GM13976 (cell line): Measurements from ENCODE around the gene ABR.

Source experiments
- DNase-seq: peaks from one replicate; pipeline ENCODE4 v3.0.0; 2012; ENCODE audit warnings: low spot score
- in situ Hi-C: fragments of 300-500 bp; cut with MboI; formaldehyde crosslinking; loops from one replicate; pipeline ENCODE4 v1.12.0; 2022; ENCODE audit warnings: low sequenced_read_pairs, mixed read lengths, inconsistent platforms; ENCODE audit not compliant: unreplicated experiment
- TF ChIP-seq, protein P1 (sequence below): IDR thresholded peaks from 2 replicates; pipeline ENCODE4 v1.5.1; 2012; ENCODE audit warnings: borderline replicate concordance, mild to moderate bottlenecking; ENCODE audit not compliant: insufficient read depth; ENCODE audit errors: extremely low read depth, missing control alignments, control extremely low read depth

ABR gene

DNA sequence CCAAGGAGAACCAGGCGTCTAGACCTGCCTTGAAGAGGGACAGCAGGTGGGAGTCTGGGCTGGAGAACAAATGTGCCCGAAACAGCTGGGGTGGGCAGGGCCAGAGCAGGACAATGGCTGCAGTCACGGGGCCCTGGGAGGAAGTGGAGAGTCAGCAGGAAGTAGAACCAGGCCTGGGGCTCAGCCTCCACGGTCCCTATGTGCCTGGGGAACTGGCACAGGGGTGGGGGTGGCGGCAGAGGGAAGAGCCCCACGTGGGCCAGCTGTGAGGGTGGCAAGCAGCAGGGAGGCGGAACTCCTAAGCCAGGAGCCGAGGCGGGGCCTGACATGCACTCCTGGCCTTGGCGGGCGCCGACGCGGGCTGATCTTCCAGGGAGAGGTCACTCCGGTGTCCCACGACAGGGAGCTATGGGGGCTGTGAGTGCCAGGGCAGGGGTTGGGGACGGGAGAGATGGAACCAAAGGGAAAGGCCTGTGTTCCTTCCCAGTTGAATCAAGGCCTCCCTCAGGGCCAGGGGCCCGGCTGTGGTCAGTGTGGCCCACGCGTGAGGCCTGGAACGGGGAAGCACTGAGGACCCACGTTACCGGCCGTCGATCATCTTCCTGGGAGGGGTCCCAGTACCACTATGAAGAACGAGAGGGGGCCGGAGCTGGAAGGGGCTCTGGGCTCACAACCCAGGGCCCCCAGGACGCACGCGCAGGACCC lies 140.1 kb downstream of the ABR start:
- TF ChIP-seq, protein P1, sequence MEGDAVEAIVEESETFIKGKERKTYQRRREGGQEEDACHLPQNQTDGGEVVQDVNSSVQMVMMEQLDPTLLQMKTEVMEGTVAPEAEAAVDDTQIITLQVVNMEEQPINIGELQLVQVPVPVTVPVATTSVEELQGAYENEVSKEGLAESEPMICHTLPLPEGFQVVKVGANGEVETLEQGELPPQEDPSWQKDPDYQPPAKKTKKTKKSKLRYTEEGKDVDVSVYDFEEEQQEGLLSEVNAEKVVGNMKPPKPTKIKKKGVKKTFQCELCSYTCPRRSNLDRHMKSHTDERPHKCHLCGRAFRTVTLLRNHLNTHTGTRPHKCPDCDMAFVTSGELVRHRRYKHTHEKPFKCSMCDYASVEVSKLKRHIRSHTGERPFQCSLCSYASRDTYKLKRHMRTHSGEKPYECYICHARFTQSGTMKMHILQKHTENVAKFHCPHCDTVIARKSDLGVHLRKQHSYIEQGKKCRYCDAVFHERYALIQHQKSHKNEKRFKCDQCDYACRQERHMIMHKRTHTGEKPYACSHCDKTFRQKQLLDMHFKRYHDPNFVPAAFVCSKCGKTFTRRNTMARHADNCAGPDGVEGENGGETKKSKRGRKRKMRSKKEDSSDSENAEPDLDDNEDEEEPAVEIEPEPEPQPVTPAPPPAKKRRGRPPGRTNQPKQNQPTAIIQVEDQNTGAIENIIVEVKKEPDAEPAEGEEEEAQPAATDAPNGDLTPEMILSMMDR: no peak
- DNase-seq: no peak
- in situ Hi-C loops: no loop called here

DNA sequence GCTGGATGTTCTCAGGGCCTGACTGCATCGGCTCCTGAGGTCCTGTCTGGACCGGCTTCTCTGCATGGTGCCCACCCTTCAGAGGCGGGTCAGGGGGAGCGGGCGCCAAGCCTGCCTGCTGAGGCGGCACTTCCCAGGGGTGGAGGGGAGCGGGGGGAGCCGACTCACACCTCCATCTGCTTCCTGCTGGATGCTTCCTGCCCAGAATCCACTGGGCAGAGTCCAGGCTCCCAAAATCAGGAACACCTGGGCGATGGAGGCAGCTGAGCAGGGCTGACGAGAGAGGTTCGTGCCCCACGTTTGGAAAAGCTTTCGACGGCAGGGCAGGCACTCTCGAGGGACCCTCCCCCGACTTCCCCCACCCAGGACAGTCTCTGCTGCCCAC lies 140.7 kb downstream of the ABR start:
- DNase-seq: no peak
- in situ Hi-C loops: no loop called here
- TF ChIP-seq, protein P1: no peak

DNA sequence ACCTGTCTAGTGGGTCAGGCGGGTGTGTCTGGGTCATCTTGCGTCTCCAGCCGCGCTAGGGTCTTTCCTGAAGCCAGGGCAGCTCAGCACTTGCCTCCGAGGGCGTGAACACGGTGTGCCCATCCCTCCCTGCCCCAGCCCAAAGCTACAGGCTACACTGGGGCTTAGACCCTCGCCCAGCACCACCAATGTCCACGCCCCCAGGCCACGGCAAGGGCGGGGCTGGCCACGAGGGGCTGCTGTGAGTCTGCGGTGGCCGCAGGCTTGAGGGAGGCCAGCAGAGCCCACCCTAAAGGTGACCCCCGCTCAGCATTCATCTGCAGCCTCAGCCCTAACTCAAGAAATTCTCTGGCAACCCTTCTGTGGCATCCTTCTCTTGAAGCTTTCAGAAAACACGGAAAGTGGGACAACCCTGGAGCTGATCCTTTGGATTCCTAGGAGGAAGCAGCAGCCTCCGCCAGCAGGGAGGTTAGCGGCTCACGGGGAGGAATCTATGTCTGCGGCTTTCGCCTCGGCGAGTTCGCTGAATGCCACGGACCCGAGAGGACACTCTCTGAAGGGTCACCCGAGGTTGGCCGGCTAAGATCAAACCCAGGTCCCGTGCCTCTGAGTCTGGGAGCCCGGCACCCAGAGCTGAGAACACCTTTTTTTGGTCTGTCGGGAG lies 141.2 kb downstream of the ABR start:
- TF ChIP-seq, protein P1: no peak
- in situ Hi-C loops: no loop called here
- no peak for DNase-seq

DNA sequence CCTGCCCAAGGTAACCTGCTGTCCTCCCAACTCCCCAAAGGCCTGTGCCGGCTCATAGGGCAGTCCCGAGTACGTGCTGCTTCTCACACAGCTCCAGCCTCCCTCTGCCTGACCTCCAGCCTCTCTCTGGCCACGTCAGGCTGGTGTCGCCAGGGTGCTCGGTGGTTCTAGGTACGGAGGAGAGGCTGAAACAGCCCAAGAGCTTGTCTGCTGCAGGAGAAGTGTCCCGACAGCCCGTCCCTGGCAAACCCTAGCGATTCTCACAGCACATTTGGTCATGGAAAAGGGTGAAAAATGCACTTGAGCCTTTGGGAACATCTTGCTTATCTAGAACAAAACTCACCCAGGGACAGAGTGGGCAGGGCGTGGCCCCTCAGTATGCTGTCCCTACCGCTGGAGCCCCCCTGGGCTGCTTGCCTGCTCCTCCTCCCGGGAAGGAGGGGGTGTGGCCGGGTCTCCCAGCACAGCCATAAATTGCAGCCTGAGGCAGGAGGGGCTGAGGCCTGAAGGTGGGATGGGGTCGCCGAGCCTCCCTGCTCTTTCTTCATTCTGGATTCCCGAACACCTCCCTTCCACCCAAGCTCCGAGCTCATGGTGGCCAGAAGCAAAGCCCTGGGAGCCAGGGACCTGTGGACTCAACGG lies 142.4 kb downstream of the ABR start:
- DNase-seq: no peak
- in situ Hi-C loops: no loop called here
- TF ChIP-seq, protein P1: no peak

DNA sequence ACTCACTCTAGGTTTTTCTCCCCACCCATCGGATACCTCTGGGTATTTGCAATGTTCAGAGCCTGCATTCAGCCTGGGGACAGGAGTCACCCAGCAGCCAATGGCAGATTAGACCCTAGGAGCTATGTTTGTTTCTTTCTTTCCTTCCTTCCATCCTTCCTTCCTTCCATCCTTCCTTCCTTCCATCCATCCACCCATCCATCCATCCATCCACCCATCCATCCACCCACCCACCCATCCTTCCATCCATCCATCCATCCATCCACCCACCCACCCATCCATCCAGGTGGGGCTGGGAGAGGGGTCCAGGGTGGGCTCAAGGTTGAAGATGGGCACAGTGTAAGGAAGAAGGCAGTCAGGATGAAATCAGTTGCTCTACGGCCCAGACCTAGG lies 142.9 kb downstream of the ABR start:
- in situ Hi-C loops: no loop called here
- TF ChIP-seq, protein P1: no peak
- DNase-seq: no peak

DNA sequence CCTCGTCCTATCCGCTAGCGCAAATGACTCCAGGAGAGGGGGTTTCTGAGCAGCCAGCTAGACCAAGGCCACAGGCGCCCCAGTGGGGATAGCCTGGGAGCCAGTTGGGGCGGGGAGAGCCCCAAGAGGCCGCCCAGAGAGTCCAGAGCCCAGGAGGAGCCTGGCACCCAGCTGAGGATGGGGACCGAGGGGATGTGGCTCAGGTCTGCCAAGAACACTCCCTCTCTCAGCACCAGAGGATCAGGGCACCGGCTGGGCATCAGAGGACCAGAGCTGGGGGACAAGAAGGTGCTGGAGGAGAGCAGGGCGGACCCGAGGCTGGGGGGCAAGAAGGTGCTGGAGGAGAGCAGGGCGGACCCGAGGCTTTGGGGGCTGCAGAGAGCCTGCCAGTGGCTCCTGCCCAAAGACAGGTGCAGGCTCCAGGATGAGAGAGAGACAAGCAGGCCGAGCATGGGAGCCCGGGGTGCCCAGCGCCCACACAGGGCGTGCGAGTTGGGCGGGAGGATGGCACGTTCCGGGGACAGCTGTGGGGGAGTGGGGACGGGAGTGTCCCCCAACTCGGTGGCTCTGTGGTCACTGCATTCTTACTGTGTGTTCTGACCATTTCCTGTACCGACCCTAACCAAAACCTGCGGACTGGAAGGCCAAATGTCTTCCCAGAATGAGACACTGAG lies 143.5 kb downstream of the ABR start:
- in situ Hi-C loops: no loop called here
- no peak for DNase-seq
- TF ChIP-seq, protein P1: no peak
